ENCODE results near the gene ADAM33.

ADAM33 gene

GRCh38 chr20:3663031-3663701 lies 18.6 kb downstream of the ADAM33 start, which contains the start of gene GFRA4:
GFRA4 (minus strand) TSS chr20:3663399; CDS start chr20:3663399, 0 bp downstream.
- no peak for DNase-seq (ENCODE audit: low read depth)

DNA sequence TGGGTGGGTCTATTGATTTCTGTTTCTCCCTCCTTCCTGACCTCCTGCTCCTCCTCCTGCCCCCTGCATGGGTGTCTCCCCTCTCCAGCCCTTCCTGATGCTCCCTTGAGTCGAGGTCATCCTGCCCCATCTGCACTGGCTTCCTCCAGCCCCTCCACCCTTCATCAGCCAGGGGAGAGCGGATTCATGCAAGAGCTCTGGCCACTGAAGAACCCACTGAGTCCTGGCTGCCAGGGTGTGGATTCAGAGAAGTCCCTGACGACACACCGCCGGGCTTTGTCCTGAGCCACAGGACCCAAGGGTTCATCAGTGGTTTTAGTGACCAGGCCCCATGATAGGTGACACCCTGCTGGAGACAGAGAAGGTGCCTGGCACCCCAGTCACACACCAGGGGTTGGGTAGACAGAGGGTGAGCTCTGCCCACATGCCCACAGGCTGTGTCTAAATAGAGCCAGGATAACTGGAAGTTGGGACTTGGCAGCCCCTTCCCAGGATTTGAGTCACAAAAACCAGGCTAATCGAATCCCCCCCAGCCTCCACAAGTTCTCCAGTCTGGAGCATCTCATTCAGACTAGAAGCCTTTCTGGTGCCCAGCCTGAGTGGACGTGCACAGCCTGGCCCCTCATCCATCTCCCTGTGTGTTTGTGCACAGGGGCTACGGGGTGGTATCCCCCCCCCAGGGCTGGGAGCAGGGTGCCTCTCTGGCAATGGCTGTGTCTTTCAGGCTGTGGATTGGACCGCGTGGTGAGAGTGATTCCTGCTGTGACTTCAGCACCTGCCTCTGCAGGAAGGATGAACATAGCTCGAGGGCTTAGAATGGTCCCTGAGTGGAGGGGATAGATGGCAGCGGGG lies 19.8 kb downstream of the ADAM33 start:
- DNase-seq (ENCODE audit: low read depth) = no peak

DNA sequence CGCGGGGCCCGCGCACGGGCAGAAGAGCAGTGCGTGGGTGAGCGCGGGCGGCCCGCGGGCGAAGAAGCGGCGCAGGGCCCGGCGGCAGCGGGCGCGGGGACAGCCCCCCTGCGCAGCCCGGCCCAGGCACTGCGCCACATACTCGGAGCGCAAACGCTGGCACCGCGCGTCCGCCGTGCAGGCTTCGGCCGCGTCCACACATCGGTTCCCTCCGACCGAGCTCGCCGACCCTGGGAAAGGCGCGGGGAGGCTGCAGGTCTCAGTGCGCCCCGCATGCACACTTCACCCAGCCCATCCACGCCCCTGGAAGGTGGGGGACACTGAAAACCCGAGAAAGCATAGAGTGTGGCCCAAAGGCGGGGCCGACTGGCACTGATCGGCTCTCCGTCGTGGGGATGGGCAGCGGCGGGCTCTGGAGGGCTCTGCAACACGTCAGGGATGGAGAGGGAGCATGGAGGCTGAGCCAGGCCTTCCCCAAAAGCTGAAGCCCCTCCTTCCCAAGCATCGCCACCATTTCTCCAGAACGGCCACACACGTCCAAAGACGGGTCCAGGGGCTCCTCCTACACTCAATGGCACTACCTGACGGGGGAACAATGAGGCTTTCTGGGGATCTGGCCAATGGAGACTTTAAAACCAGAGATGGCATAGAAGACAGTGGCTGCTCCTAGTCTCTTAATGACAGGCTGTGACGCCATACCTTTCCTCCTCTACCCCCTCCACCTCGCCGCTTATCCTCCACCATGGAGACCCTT lies 20.6 kb downstream of the ADAM33 start:
- no peak for DNase-seq (ENCODE audit: low read depth)

DNA sequence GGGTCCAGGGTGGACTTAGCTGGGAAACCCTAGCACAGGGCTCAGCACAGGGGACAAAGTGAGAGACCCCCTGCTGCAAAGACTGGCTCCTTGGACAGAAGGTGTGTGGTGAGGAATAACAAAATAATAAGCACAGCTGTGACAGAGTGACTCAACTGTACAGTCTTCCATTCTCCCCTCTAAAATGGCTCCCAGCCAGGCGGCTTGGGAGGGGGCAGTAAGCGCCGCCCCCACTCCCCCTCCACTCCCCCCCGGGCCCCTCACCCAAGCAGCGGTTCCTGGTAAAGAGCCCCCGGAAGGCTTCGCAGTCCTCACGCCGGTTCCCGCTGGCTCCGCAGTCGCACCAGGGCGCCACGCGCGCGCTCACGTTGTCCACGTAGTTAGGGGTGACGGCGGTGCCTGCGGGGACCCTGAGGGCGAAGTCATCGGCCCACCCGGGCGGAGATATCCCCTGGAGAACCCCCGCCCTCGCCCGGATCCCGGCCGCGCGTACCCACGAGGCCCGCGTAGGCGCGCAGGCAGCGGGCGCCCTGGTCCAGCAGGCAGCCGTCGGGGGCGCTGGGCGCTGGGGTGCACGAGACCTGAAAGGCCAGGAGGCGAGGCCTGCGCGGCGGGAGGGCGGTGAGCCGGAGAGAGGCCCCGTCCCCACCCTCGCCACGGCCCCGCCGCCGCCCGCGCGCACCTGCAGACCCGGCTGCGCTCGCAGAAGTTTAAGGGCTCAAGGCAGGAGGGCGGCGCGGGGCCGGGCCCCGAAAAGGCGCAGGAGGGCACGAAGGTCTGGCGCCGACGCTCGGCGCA lies 21.3 kb downstream of the ADAM33 start:
- no peak for DNase-seq (ENCODE audit: low read depth)

DNA sequence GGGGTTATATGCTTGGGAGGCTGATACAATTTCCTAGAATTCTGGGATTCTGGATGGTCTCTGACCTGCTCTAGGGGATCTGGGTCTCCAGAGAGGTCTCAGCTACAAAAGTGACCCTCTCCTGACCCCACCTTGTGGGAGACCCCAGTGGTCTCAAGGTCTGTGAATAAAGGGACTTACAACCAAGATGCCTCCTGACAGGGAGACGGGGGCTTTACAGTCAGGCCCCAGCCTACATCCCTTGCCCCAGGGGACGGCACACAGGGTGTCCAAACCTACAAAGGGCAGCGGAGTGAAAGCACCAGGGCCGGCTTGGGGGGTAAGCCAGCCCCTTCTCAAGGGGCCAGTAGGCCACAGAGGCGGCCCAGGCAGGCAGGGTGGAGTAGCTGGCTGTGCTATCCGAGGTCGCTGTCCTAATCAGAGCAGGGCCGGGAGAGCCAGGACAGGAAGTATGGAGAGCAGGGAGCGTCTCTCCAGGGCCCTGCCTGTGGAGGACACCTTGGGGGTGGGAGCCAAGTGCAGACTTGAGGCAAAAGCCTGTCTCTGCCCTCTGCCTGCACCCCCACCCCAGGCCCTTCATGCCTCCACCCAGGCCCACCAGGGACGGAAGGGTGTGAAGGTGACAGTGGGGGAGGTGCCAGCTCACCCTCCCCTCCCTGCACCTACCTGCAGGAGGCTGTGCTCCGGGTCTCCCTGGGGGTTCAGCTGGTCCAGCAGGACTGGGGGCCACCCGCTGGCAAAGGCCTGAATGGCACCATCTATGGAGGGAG lies 22.1 kb downstream of the ADAM33 start:
- DNase-seq (ENCODE audit: low read depth) = no peak

GRCh38 chr20:3658716-3659491 lies 22.9 kb downstream of the ADAM33 start:
- DNase-seq (ENCODE audit: low read depth) = no peak

DNA sequence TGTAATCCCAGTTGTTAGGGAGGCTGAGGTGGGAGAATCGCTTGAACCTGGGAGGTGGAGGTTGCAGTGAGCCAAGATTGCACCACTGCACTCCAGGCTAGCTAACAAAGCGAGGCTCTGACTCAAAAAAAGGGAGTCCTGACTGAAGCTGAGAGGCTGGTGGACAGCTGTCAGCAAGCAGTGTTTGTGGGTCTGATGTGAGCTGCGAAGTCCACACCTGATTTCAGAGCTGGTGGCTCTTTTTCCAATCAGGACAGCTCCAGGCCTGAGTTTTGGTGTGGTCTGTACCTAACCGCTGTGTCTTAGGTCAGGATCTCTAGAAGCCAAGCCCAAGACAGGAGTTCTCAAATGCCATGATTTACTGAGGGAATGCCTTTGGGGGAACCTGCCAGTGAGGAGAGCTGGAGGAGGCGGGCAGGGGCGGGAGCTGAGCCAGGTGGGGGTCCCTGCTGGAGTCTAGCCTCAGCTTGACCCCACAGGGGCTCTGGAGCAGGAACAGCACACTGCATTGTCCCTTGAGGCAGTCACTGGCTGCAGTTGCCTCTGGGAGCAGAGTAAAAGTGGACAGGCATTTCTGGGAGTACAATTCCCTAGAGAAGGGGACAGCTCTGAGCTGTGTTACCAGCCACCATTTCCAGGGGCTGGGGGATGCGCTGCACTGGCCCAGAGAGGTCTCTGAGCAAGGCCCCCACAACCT lies 23.6 kb downstream of the ADAM33 start:
- DNase-seq (ENCODE audit: low read depth) = no peak

DNA sequence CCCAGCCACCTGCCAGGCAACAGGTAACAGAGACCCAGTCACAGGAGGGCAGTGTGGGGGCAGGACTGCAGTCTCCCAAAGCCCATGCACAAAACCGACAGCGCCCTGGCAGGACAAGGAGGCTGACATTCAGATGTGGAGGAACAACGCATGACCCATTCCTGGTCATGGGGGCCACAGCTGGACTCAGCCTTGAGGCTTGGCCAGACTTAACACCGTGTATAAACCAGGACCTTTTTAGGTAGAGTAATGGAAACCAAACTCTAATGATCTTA lies 26.7 kb downstream of the ADAM33 start:
- no peak for DNase-seq (ENCODE audit: low read depth)

DNA sequence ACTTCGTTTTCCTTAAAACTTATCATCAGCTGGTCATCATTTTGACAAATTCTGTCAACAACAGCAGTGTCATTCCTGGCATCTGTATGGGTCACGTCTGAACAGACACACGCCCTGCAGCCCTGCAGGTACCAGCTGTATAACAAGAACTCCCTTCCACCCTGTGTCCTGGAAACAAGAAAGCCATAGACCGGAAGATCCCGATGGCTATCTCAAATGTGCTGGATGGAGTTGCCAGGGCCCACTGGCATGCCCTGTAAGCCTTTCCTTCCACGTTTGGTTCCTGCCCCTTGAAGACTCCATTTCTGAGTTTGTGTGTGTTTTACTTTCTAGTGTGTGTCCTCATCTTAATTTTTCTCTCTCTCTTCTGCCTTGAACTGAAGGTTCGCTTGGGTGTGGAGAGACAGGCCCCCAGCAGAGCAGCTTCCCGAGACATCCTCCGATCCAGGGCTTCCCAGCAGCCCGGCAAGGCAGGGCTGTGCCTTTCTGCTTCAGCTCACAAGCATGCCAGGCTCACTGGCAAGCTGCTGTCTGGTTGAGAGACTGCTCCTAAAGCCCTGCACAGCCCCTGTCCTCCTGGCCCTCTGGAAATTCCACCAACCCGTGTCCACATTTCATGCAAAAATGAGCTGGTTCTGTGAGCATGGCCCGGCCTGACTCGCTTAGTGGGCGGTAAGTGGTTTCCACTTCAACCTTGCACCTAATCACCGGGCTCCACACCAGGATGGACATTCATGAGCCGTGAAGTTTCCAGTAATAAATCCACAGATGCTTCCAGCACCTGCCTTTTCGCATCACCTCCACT lies 27.3 kb downstream of the ADAM33 start:
- no peak for DNase-seq (ENCODE audit: low read depth)

DNA sequence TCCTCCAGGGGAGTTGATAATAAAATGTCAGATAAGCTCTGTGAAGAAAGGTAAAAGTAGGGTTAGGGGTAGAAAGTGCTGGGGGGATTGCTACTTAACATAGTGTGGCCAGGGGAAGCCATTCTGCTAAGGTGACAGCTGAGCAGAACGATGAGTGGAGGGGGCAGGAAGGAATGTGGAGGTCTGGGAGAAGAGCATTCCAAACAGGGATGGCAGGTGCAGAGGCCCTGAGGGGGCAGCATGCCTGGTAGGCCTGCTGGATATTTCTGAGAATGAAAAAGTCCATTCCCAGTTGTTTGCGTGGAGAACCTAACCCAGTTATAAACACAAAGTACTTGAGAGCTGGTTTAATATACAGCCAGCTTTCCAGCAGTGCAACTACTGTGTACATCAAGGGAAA lies 27.9 kb downstream of the ADAM33 start:
- no peak for DNase-seq (ENCODE audit: low read depth)

- DNase-seq (ENCODE audit: low read depth) = no peak
Measured at GRCh38 chr20:3652676-3653596, 28.9 kb downstream of the ADAM33 start.

- no peak for DNase-seq (ENCODE audit: low read depth)
Measured at GRCh38 chr20:3652221-3652620, 29.6 kb downstream of the ADAM33 start.

DNA sequence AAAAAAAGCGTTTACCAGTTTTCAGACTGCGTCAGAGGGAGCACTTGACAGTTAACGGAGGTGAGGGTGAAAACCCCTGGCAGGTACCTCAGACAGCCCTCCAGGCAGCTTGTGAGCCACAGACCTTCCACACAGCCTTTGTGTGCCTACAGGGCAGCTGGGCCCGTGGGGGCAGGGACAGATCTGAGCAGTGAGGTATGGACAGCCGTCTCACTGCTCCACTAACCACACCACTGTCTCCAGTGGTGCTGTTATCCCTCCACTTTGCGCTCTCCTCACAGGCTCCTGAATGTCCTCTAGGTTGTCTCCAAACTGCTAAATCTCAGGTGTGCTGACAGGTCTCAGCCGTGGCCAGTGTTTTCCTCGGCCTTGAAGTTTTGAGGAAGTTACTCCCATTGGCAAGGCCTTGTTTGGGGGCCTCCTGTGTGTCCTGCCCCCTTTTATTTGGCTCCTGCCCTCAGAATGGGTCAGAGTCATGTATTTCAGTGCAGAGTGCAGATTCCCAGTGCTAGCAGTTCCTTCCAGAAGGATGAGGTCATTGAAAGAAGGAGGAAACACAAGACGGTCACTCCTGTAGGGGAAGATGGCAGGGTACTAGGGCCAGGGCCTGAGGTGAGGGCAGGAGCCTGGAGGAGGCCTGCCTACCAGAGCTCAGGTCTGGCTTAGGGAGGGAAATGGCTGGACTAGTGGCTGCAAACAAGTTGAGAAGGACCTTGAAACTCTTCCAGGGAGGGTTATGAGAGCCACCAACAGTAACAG lies 30.4 kb downstream of the ADAM33 start:
- no peak for DNase-seq (ENCODE audit: low read depth)

- DNase-seq (ENCODE audit: low read depth) = no peak
Measured at GRCh38 chr20:3648951-3649350, 32.9 kb downstream of the ADAM33 start.

GRCh38 chr20:3647473-3647872 lies 34.3 kb downstream of the ADAM33 start:
- DNase-seq (ENCODE audit: low read depth) = no peak

DNA sequence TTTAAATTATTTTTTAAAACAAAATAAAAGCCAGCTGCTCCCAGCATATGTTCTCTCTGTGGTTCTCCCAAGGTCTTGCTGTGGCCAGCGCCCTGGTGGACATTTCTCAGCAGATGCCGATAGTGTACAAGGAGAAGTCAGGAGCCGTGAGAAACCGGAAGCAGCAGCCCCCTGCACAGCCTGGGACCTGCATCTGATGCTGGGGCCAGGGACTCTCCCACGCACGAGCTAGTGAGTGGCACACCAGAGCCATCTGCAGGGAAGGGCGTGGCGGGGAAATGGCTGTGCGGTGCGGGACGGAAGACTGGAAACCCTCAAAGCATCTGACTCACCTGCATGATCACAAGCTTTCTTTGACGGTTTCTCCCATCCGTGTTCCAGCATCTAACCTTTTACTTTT lies 35.2 kb downstream of the ADAM33 start:
- no peak for DNase-seq (ENCODE audit: low read depth)

DNA sequence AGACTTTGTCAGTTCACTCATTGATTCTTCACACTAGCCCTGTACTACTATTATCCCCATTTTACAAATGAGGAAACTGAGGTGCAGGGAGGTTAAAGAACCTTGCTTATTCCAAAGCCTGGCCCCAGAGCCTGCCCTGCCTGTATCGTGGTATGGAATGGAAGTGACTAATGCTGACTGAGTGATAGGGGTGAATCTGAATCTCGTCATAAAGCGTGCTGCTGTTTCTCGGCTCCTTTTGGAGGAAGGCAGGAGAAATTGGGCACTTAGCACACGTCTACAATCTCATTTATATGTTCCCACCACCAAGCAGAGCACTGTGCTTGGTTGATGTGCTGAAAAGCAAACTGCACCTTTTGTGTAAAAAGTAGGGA lies 35.8 kb downstream of the ADAM33 start:
- DNase-seq (ENCODE audit: low read depth) = no peak
